H1 (cell line): ENCODE measurements around the gene SLMAP. TPM values are rescaled to one million over a fixed set of nuclear protein-coding genes. Genes with fewer than 3 reads are reported as not detected.

ENCODE experiments used
- CTCF ChIA-PET: fragments of 300-600 bp; sonication (Branson Sonifier 250); formaldehyde crosslinking; loops from one replicate; lab custom pipeline; 2021; ENCODE audit not compliant: partially characterized antibody; lab: Charles Lee
- POLR2A ChIA-PET: fragments of 300-600 bp; sonication (Branson Sonifier 250); formaldehyde crosslinking; loops from one replicate; lab custom pipeline; 2021; ENCODE audit warnings: inconsistent platforms; ENCODE audit not compliant: partially characterized antibody; lab: Charles Lee
- DNase-seq, 2 experiments: peaks; one replicate each; pipeline versions ENCODE4 v3.0.0 to v3.0.0-alpha.2; 2010 to 2022; ENCODE audit warnings: low spot score in 2 of 2, low read depth in 1 of 2, mixed read lengths in 1 of 2
- FAIRE-seq: peaks from 2 replicates; lab custom pipeline; 2011; peaks lifted over from hg19 to GRCh38; lab: Jason Lieb, UNC
- H2AFZ ChIP-seq: 2 replicates; pipeline ENCODE4 v1.8.1; 2012; ENCODE audit warnings: low read length, inconsistent platforms
- H2AK5ac ChIP-seq: 2 replicates; pipeline ENCODE4 v1.6.1; 2013; ENCODE audit warnings: low read depth, low read length
- H2BK120ac ChIP-seq: replicated peaks from 2 replicates; pipeline ENCODE3; 2013; ENCODE audit warnings: low read depth, low read length, inconsistent platforms
- H2BK12ac ChIP-seq: 2 replicates; pipeline ENCODE4 v1.6.1; 2013; ENCODE audit warnings: low read depth, low read length
- H2BK15ac ChIP-seq: 2 replicates; pipeline ENCODE4 v1.6.1; 2013; ENCODE audit warnings: low read length
- H2BK20ac ChIP-seq: 2 replicates; pipeline ENCODE4 v1.6.1; 2013; ENCODE audit warnings: low read length
- H2BK5ac ChIP-seq: 2 replicates; pipeline ENCODE4 v1.6.1; 2013; ENCODE audit warnings: low read depth, low read length
- H3K14ac ChIP-seq: 2 replicates; pipeline ENCODE4 v1.6.1; 2013; ENCODE audit warnings: inconsistent platforms; ENCODE audit not compliant: insufficient read length
- H3K18ac ChIP-seq: 2 replicates; pipeline ENCODE4 v1.6.1; 2013; ENCODE audit warnings: low read length; ENCODE audit errors: extremely low read depth
- H3K23ac ChIP-seq: 2 replicates; pipeline ENCODE4 v1.6.1; 2013; ENCODE audit warnings: inconsistent platforms; ENCODE audit not compliant: insufficient read length
- H3K23me2 ChIP-seq: 2 replicates; pipeline ENCODE4 v1.6.1; 2013; ENCODE audit warnings: low read depth, low read length
- H3K27ac ChIP-seq: 2 replicates; pipeline ENCODE4 v1.6.1; 2011; ENCODE audit warnings: low read depth, low read length, inconsistent platforms
- H3K27me3 ChIP-seq, 4 experiments: replicated peaks in 1 of 4; 1 replicate in 1 of 4; 2 replicates in 3 of 4; pipeline versions ENCODE4 v1.6.1 to v1.8.1; 2011 to 2013; ENCODE audit warnings: low read length in 3 of 4, mild to moderate bottlenecking in 3 of 4, inconsistent platforms in 2 of 4, mixed read lengths in 2 of 4, moderate library complexity in 1 of 4; ENCODE audit not compliant: control insufficient read depth in 3 of 4, insufficient read depth in 3 of 4; ENCODE audit errors: extremely low read depth in 1 of 4
- H3K36me3 ChIP-seq, 4 experiments: 2 replicates each; pipeline versions ENCODE4 v1.6.1 to v1.8.1; 2011 to 2013; ENCODE audit warnings: mild to moderate bottlenecking in 4 of 4, low read length in 3 of 4, moderate library complexity in 2 of 4, control low read depth in 1 of 4, inconsistent platforms in 1 of 4; ENCODE audit not compliant: insufficient read depth in 4 of 4, control insufficient read depth in 2 of 4
- H3K4ac ChIP-seq: replicated peaks from 2 replicates; pipeline ENCODE3; 2013; ENCODE audit warnings: low read length, low read depth, mixed read lengths, inconsistent platforms; ENCODE audit not compliant: insufficient read length
- H3K4me1 ChIP-seq, 4 experiments: replicated peaks in 1 of 4; 1 replicate in 1 of 4; 2 replicates in 3 of 4; pipeline versions ENCODE4 v1.6.1 to v1.8.1; 2011 to 2013; ENCODE audit warnings: low read length in 3 of 4, inconsistent platforms in 2 of 4, mixed read lengths in 1 of 4; ENCODE audit not compliant: insufficient read depth in 4 of 4, control insufficient read depth in 3 of 4
- H3K4me2 ChIP-seq, 2 experiments: 2 replicates each; pipeline versions ENCODE4 v1.6.1 to v1.8.1; 2011 to 2013; ENCODE audit warnings: low read depth in 2 of 2, low read length in 2 of 2, control low read depth in 1 of 2, inconsistent platforms in 1 of 2, mild to moderate bottlenecking in 1 of 2; ENCODE audit not compliant: insufficient read depth in 1 of 2
- H3K4me3 ChIP-seq, 4 experiments: fragments of 200-600, 300-600 bp in 1 of 4; sonication (generic), shearing (Covaris generic), sonication (Bioruptor Twin) in 1 of 4; 2 replicates each; pipeline versions ENCODE4 v1.5.1 to v1.8.1; 2011 to 2016; ENCODE audit warnings: low read length in 4 of 4, low read depth in 3 of 4, control low read depth in 2 of 4, inconsistent platforms in 2 of 4, mild to moderate bottlenecking in 2 of 4, mixed read lengths in 1 of 4, moderate library complexity in 1 of 4; ENCODE audit not compliant: insufficient read depth in 2 of 4; ENCODE audit errors: extremely low read depth in 1 of 4
- H3K56ac ChIP-seq: replicated peaks from 2 replicates; pipeline ENCODE3; 2013; ENCODE audit warnings: low read depth, mild to moderate bottlenecking, mixed read lengths, low read length, inconsistent platforms; ENCODE audit not compliant: insufficient read length
- H3K79me1 ChIP-seq: 2 replicates; pipeline ENCODE4 v1.6.1; 2013; ENCODE audit warnings: low read depth, low read length, control low read depth
- H3K79me2 ChIP-seq, 2 experiments: 2 replicates each; pipeline versions ENCODE4 v1.6.1 to v1.8.1; 2012 to 2013; ENCODE audit warnings: low read length in 2 of 2, mild to moderate bottlenecking in 2 of 2, inconsistent platforms in 1 of 2; ENCODE audit not compliant: insufficient read depth in 2 of 2, control insufficient read depth in 1 of 2
- H3K9ac ChIP-seq, 4 experiments: replicated peaks in 1 of 4; 1 replicate in 1 of 4; 2 replicates in 3 of 4; pipeline versions ENCODE4 v1.6.1 to v1.8.1; 2011 to 2013; ENCODE audit warnings: low read depth in 3 of 4, low read length in 3 of 4, control low read depth in 2 of 4, mild to moderate bottlenecking in 2 of 4, moderate library complexity in 2 of 4, inconsistent platforms in 1 of 4; ENCODE audit errors: extremely low read depth in 1 of 4
- H3K9me3 ChIP-seq, 2 experiments: 2 replicates each; pipeline versions ENCODE4 v1.6.1 to v1.8.1; 2012 to 2013; ENCODE audit warnings: mild to moderate bottlenecking in 2 of 2, moderate library complexity in 2 of 2, control low read depth in 1 of 2, inconsistent platforms in 1 of 2, low read depth in 1 of 2, low read length in 1 of 2, mixed read lengths in 1 of 2; ENCODE audit not compliant: insufficient read depth in 2 of 2
- H4K20me1 ChIP-seq, 2 experiments: replicated peaks in 1 of 2; 2 replicates each; pipeline versions ENCODE3 to v1.8.1; 2011 to 2013; ENCODE audit warnings: inconsistent platforms in 2 of 2, low read length in 2 of 2, mild to moderate bottlenecking in 1 of 2; ENCODE audit not compliant: insufficient read depth in 2 of 2, control insufficient read depth in 1 of 2
- H4K5ac ChIP-seq: 2 replicates; pipeline ENCODE4 v1.6.1; 2013; ENCODE audit warnings: low read length, low read depth, mixed read lengths, inconsistent platforms; ENCODE audit not compliant: insufficient read length
- H4K8ac ChIP-seq: 2 replicates; pipeline ENCODE4 v1.8.0; 2013; ENCODE audit warnings: mild to moderate bottlenecking, moderate library complexity, low read length, inconsistent platforms; ENCODE audit not compliant: insufficient read depth; ENCODE audit errors: extremely low read depth
- H4K91ac ChIP-seq: replicated peaks from 2 replicates; pipeline ENCODE3; 2013; ENCODE audit warnings: low read length, mixed read lengths, inconsistent platforms; ENCODE audit not compliant: insufficient read length
- EGR1 ChIP-seq: IDR thresholded peaks from 2 replicates; pipeline ENCODE4 v1.6.1; 2011; ENCODE audit warnings: low read depth, low read length, borderline replicate concordance
- EZH2 ChIP-seq: fragments of 200-600 bp; sonication (generic); IDR thresholded peaks from 2 replicates; pipeline ENCODE4 v1.7.1; 2012; ENCODE audit warnings: low read depth, mild to moderate bottlenecking, moderate library complexity, low read length, inconsistent platforms; ENCODE audit not compliant: severe bottlenecking
- KDM1A ChIP-seq: fragments of 200-600, 300-600 bp; sonication (generic); IDR thresholded peaks from 2 replicates; pipeline ENCODE4 v1.7.1; 2016; ENCODE audit warnings: mild to moderate bottlenecking, low read length, borderline replicate concordance
- RXRA ChIP-seq: IDR thresholded peaks from 2 replicates; pipeline ENCODE4 v1.6.1; 2011; ENCODE audit warnings: low read depth, mild to moderate bottlenecking, low read length, moderate library complexity; ENCODE audit not compliant: insufficient read depth
- SIN3A ChIP-seq, 2 experiments: IDR thresholded peaks in 1 of 2; conservative IDR thresholded peaks in 1 of 2; 2 replicates each; pipeline ENCODE4 v1.6.1; 2011 to 2012; ENCODE audit warnings: low read length in 2 of 2, improper control_type of control experiment in 1 of 2, low read depth in 1 of 2, mild to moderate bottlenecking in 1 of 2
- SP4 ChIP-seq: IDR thresholded peaks from 2 replicates; pipeline ENCODE4 v1.6.1; 2012; ENCODE audit warnings: low read length, inconsistent platforms
- TBP ChIP-seq: IDR thresholded peaks from 2 replicates; pipeline ENCODE4 v1.6.1; 2011; ENCODE audit warnings: low read depth, low read length, improper control_type of control experiment
- TCF12 ChIP-seq: IDR thresholded peaks from 2 replicates; pipeline ENCODE4 v1.6.1; 2011; ENCODE audit warnings: low read depth, mild to moderate bottlenecking, low read length
- WGBS, 2 experiments: shearing (Covaris generic) in 1 of 2; methylation state at CpG; one replicate each; pipeline versions ENCODE4 v1.1.6 to v1.1.7; 2013 to 2015; ENCODE audit warnings: low lambda C conversion rate in 2 of 2, mixed read lengths in 2 of 2, inconsistent platforms in 1 of 2, low coverage in 1 of 2, missing lambda C conversion rate in 1 of 2; ENCODE audit not compliant: insufficient replicate concordance in 2 of 2, insufficient coverage in 1 of 2, insufficient read length in 1 of 2; ENCODE audit errors: extremely low coverage in 1 of 2, missing lambda C conversion rate in 1 of 2; 5-methylcytosine and 5-hydroxymethylcytosine counted together
- polyA plus RNA-seq, 7 experiments: library from polyadenylated mRNA; depleted of rRNA in 3 of 7; stranded (reverse) in 5 of 7; unstranded in 2 of 7; fragments of >200 nt in 5 of 7; fragments of 200-250 nt in 2 of 7; gene quantifications; 1 replicate in 5 of 7; 2 replicates in 1 of 7; 4 replicates in 1 of 7; pipeline versions ENCODE4 v1.2.1 to v1.2.3, GENCODE V29; 2011 to 2013; ENCODE audit warnings: missing spikeins in 2 of 7, mixed read lengths in 2 of 7
- total RNA-seq: library from RNA; stranded (reverse); fragmentation: NEBNext Ultra II Directional; extraction: Animal tissue kit (Norgen Biotek cat#: 25700); gene quantifications from 2 replicates; pipeline ENCODE4 v1.2.1, GENCODE V29; 2021
- TF ChIP-seq, protein P1 (sequence below), 3 experiments: IDR thresholded peaks; 1 replicate in 2 of 3; 2 replicates in 1 of 3; pipeline versions ENCODE4 v1.5.1 to v1.6.1; 2011; ENCODE audit warnings: low read length in 3 of 3, mild to moderate bottlenecking in 3 of 3, inconsistent platforms in 2 of 3, low read depth in 1 of 3, moderate library complexity in 1 of 3; ENCODE audit not compliant: insufficient read depth in 1 of 3; ENCODE audit errors: control extremely low read depth in 1 of 3

Gene SLMAP
- total and polyA plus RNA-seq, 2 of the 8 experiments (the other 6 are each of a cell fraction or from before 2014, with no cell fraction given) = 13.6 to 70.4 TPM

DNA sequence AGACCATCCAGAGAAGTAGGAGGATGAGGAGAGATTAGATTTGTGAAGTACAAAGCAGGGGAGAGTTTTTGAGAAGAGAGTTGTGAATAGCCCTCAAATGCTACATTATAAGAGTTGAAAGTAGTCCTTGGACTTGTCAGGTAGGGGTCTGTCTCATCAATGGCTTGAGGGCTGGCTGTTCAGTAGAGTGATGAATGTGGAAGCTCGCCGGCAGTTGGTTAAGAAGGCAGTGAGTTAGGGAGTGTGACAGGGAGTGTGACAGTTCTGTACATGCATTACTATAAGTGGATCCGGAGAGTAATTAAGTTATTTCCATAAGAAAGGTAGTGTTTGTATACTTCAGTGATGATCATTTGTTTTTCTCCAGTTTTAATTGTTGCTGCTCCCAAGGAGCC, 32.5 kb downstream of the SLMAP start:
- no peak overlapping the region for H2BK120ac ChIP-seq
- H3K4me3 ChIP-seq = no peak overlapping the region
- H3K4me1 ChIP-seq = peaks cover 0 to 9% (median 3%) of the 10 kb centered on the region in 4 experiments; a peak in 4 of 7 replicates
- H2AK5ac ChIP-seq = no peak overlapping the region
- no peaks in the 10 kb centered on the region for H3K27me3 ChIP-seq
- no peak overlapping the region for H4K5ac ChIP-seq
- H3K9ac ChIP-seq = no peak overlapping the region
- no peak overlapping the region for H3K4me2 ChIP-seq
- ChIA-PET CTCF (no interaction called here), POLR2A (no interaction called here)
- no peak overlapping the region for H2AFZ ChIP-seq
- H2BK20ac ChIP-seq = no peak overlapping the region
- H2BK5ac ChIP-seq = no peak overlapping the region
- H4K20me1 ChIP-seq = peaks cover 0 to 4% of the 10 kb centered on the region in 2 experiments
- no peak overlapping the region for H3K27ac ChIP-seq
- H3K56ac ChIP-seq = no peak overlapping the region
- H3K4ac ChIP-seq = no peak overlapping the region
- H3K23me2 ChIP-seq = no peaks in the 10 kb centered on the region
- no peaks in the 10 kb centered on the region for H3K36me3 ChIP-seq
- no peak overlapping the region for H3K23ac ChIP-seq
- H4K91ac ChIP-seq = no peak overlapping the region
- 85% methylated on average over 3 of the region's 3 CpGs; no CpG with 5 or more reads in 1 of the 2 experiments for WGBS, 2 experiments
- no peak overlapping the region for H2BK15ac ChIP-seq
- no peak for DNase-seq
- H3K79me2 ChIP-seq = peaks cover 3 to 84% of the 10 kb centered on the region in 2 experiments
- H4K8ac ChIP-seq = no peak overlapping the region
- no peaks in the 10 kb centered on the region for H3K9me3 ChIP-seq
- FAIRE-seq = no peak
- H3K79me1 ChIP-seq = peaks cover 3% of the 10 kb centered on the region; the same call in 1 of the 2 replicates
- H3K14ac ChIP-seq = no peak overlapping the region
- no peak overlapping the region for H2BK12ac ChIP-seq
- H3K18ac ChIP-seq = no peak overlapping the region
- TF ChIP-seq, protein P1, sequence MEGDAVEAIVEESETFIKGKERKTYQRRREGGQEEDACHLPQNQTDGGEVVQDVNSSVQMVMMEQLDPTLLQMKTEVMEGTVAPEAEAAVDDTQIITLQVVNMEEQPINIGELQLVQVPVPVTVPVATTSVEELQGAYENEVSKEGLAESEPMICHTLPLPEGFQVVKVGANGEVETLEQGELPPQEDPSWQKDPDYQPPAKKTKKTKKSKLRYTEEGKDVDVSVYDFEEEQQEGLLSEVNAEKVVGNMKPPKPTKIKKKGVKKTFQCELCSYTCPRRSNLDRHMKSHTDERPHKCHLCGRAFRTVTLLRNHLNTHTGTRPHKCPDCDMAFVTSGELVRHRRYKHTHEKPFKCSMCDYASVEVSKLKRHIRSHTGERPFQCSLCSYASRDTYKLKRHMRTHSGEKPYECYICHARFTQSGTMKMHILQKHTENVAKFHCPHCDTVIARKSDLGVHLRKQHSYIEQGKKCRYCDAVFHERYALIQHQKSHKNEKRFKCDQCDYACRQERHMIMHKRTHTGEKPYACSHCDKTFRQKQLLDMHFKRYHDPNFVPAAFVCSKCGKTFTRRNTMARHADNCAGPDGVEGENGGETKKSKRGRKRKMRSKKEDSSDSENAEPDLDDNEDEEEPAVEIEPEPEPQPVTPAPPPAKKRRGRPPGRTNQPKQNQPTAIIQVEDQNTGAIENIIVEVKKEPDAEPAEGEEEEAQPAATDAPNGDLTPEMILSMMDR (IDR thresholded peaks at IDR 0.05; ENCODE audit: control extremely low read depth in 1 of 3, insufficient read depth in 1 of 3, low read depth in 1 of 3, low read length in 3 of 3) = no peak
- no peak for TF ChIP-seq TCF12
- TF ChIP-seq SIN3A (conservative IDR thresholded peaks at IDR 0.05 in 1 of 2, IDR thresholded peaks at IDR 0.05 in 1 of 2; ENCODE audit: low read depth in 1 of 2, low read length in 2 of 2) = no peak
- no peak for TF ChIP-seq KDM1A
- TF ChIP-seq SP4 = no peak
- no peak for TF ChIP-seq TBP
- TF ChIP-seq RXRA = no peak
- no peak for TF ChIP-seq EGR1
- no peak for TF ChIP-seq EZH2
